Tibial nerve (tissue), 4 donors: ENCODE results near the gene SMCO1.

ENCODE experiments used
- EP300 ChIP-seq, 2 donors: sonication (generic); formaldehyde crosslinking; IDR thresholded peaks; one replicate each; pipeline ENCODE4 v1.6.1; 2017; ENCODE audit warnings: antibody characterized with exemption in 2 of 2, mild to moderate bottlenecking in 1 of 2
- POLR2A ChIP-seq, 2 donors: fragments of 450-650 bp; IDR thresholded peaks; one replicate each; pipeline ENCODE4 v1.6.1; 2017; ENCODE audit warnings: antibody characterized with exemption in 2 of 2, mild to moderate bottlenecking in 2 of 2, moderate library complexity in 2 of 2
- TF ChIP-seq, protein P1 (sequence below), 5 experiments: fragments of 200-600 bp in 3 of 5; fragments of 450-650 bp in 2 of 5; sonication (generic) in 3 of 5; IDR thresholded peaks; one replicate each; pipeline ENCODE4 v1.5.1; 2016 to 2019; ENCODE audit warnings: antibody characterized with exemption in 5 of 5, mild to moderate bottlenecking in 3 of 5, moderate library complexity in 2 of 5

DNA sequence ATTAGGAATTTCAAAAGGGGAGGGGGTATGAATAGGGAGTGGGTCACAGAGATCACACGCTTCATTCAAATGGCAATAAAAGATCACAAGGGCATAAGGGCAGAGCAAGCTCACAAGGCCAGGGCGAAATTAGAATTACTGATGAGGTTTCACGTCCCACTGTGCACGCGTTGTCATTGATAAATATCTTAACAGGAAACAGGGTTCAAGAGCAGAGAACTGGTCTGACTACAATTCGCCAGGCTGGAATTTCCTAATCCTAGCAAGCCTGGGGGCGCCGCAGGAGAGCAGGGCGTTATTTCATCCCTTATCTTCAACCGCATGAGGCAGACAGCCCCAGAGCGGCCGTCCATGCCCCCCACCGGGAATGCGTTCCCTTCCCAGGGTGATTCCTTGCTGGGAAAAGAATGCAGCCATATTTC, 18.1 kb upstream of the SMCO1 start:
- TF ChIP-seq, protein P1, sequence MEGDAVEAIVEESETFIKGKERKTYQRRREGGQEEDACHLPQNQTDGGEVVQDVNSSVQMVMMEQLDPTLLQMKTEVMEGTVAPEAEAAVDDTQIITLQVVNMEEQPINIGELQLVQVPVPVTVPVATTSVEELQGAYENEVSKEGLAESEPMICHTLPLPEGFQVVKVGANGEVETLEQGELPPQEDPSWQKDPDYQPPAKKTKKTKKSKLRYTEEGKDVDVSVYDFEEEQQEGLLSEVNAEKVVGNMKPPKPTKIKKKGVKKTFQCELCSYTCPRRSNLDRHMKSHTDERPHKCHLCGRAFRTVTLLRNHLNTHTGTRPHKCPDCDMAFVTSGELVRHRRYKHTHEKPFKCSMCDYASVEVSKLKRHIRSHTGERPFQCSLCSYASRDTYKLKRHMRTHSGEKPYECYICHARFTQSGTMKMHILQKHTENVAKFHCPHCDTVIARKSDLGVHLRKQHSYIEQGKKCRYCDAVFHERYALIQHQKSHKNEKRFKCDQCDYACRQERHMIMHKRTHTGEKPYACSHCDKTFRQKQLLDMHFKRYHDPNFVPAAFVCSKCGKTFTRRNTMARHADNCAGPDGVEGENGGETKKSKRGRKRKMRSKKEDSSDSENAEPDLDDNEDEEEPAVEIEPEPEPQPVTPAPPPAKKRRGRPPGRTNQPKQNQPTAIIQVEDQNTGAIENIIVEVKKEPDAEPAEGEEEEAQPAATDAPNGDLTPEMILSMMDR (IDR thresholded peaks at IDR 0.05): no peak
- TF ChIP-seq POLR2A (IDR thresholded peaks at IDR 0.05) (no peak), EP300 (IDR thresholded peaks at IDR 0.05) (no peak)
